ENCODE data around the gene PCGF3. TPM values are rescaled to one million over a fixed set of nuclear protein-coding genes. Genes with fewer than 3 reads are reported as not detected.
A peak's percentile ranks its signal among the peaks of the same experiment; 100 is the strongest.

Gene PCGF3
- total and polyA plus RNA-seq, 9 of the 15 experiments (the other 6 are each of a cell fraction or from before 2014, with no cell fraction given), result 2.6 to 46.1 (median 20.3) TPM

DNA sequence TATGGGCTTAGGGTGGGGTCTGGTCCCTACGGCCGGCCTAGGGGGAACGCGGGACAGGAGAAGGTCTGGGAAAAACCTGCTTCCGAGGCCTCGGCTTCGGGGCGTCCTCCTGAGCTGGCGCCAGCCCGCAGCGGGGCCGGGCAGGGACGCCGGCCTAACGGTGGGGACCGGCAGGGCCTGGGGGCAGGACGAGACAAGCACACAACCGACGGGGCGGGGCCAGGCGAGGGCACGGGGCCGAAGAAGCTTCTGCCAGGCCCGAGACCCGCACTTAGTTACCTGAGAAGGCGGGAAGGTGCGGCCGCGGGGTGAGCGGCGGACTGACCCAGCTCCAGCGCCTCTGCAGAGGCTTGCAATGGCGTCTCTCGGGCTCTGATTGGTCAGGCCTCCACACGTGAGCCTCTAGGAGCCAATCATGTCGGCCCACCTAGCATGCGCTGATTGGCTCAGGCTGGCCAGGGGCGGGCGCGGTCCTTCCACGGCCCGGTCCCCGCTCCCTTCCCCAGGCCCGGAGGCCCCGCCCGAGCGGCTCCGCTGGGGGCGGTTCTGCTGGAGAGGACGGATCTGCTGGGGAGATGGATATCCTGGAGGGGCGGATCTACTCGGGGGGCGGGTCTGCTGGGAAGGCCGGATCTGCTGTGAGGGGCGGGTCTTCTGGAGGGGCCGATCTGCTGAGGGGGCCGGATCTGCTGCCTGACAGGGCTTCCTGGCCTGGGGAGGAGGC is 76.0 kb downstream of the PCGF3 start (continued):
- peak; percentile 75; the same call in 1 of the 2 replicates for TF ChIP-seq RFX5 (IDR thresholded peaks at IDR 0.05; ENCODE audit: low read depth, low read length)
- TF ChIP-seq ZNF639 (CRISPR knock-in tag; conservative IDR thresholded peaks at IDR 0.05 in 1 of 2, IDR thresholded peaks at IDR 0.05 in 1 of 2), result peak in 1 of 2 experiments; percentile 83; a peak in 2 of 4 replicates
- peak; percentile 47; the same call in 1 of the 2 replicates for TF ChIP-seq STAG1 (CRISPR knock-in tag; IDR thresholded peaks at IDR 0.05; ENCODE audit: borderline replicate concordance)
- peak; percentile 61; the same call in 1 of the 2 replicates for TF ChIP-seq ATF6 (CRISPR knock-in tag; IDR thresholded peaks at IDR 0.05)
- no peak for TF ChIP-seq SRSF3 (IDR thresholded peaks at IDR 0.05; ENCODE audit: insufficient read depth, low read length)
- peak; percentile 57 for TF ChIP-seq HCFC1 (IDR thresholded peaks at IDR 0.05; ENCODE audit: low read depth, low read length)
- TF ChIP-seq ZHX1 (conservative IDR thresholded peaks at IDR 0.05; ENCODE audit: low read length), result no peak
- no peak for TF ChIP-seq CGGBP1 (CRISPR knock-in tag; IDR thresholded peaks at IDR 0.05)
- peak; percentile 88 for TF ChIP-seq POLR2AphosphoS5 (IDR thresholded peaks at IDR 0.05; ENCODE audit: control insufficient read depth, insufficient read depth, low read depth, low read length)
- TF ChIP-seq HDAC8 (tag; IDR thresholded peaks at IDR 0.05), result peak; percentile 43; the same call in 1 of the 2 replicates
- no peak for TF ChIP-seq SMARCB1 (IDR thresholded peaks at IDR 0.05; ENCODE audit: insufficient read length, low read depth)
- TF ChIP-seq SAP30 (IDR thresholded peaks at IDR 0.05; ENCODE audit: borderline replicate concordance, insufficient read depth, low read depth, low read length, poor library complexity, severe bottlenecking), result no peak
- TF ChIP-seq CHD1 (IDR thresholded peaks at IDR 0.05; ENCODE audit: low read length), result peak; percentile 93
- peak; percentile 64; the same call in 1 of the 2 replicates for TF ChIP-seq ZBTB49 (CRISPR knock-in tag; IDR thresholded peaks at IDR 0.05; ENCODE audit: borderline replicate concordance)
- TF ChIP-seq LARP7 (IDR thresholded peaks at IDR 0.05), result no peak

Measured in K562 (cell line).